HepG2 (cell line): ENCODE data around the gene ZXDC. TPM values are rescaled to one million over a fixed set of nuclear protein-coding genes. Genes with fewer than 3 reads are reported as not detected.

Experiments used
- ATAC-seq: fragments of 200-7000 bp; cut with Tn5 transposase; 3 replicates; pipeline ENCODE4 v1.9.1; 2020; ENCODE audit warnings: mild to moderate bottlenecking, moderate library complexity
- BruUV-seq: library from RNA; stranded (reverse); fragments of 400-500 nt; replicated peaks from 2 replicates; lab custom pipeline; 2021; lab: Mats Ljungman, UMichigan
- CTCF ChIA-PET: fragments of 300-600 bp; formaldehyde crosslinking; extraction: SDS; loops from one replicate; lab custom pipeline; 2021; ENCODE audit warnings: low total read pairs, inconsistent platforms, low intra/inter-chr PET ratio; lab: Yijun Ruan, JAX
- POLR2A ChIA-PET: fragments of 350-600 bp; sonication (Branson Sonifier 250); formaldehyde crosslinking; loops from one replicate; lab custom pipeline; 2020; ENCODE audit warnings: antibody characterized with exemption, inconsistent platforms; lab: Yijun Ruan, JAX
- DNase-seq: peaks from one replicate; pipeline ENCODE4 v3.0.0-alpha.2; 2015; ENCODE audit warnings: low spot score
- FAIRE-seq: peaks from 3 replicates; lab custom pipeline; 2011; peaks lifted over from hg19 to GRCh38; lab: Jason Lieb, UNC
- H2AFZ ChIP-seq: one replicate; pipeline ENCODE4 v1.6.1; 2011; ENCODE audit warnings: low read length, inconsistent platforms
- H3K27ac ChIP-seq: fragments of 300-600 bp; 3 replicates; pipeline ENCODE4 v1.8.0; 2011; ENCODE audit warnings: mixed run types, mild to moderate bottlenecking, mixed read lengths, low read length, inconsistent platforms; ENCODE audit not compliant: insufficient read depth; ENCODE audit errors: extremely low read length
- H3K27me3 ChIP-seq, 2 experiments: fragments of 200-600 bp in 1 of 2; 2 replicates in 1 of 2; 3 replicates in 1 of 2; pipeline versions ENCODE4 v1.6.0 to v1.8.0; 2011; ENCODE audit warnings: low read length in 2 of 2, mild to moderate bottlenecking in 2 of 2, moderate library complexity in 2 of 2, inconsistent platforms in 1 of 2; ENCODE audit not compliant: insufficient read depth in 2 of 2, control insufficient read depth in 1 of 2
- H3K36me3 ChIP-seq, 2 experiments: fragments of 200-600 bp in 1 of 2; replicated peaks in 1 of 2; 2 replicates in 1 of 2; 3 replicates in 1 of 2; pipeline versions ENCODE4 v1.5.1 to v1.8.0; 2011; ENCODE audit warnings: low read length in 2 of 2, inconsistent platforms in 1 of 2; ENCODE audit not compliant: insufficient read depth in 2 of 2, control insufficient read depth in 1 of 2
- H3K4me1 ChIP-seq: 2 replicates; pipeline ENCODE4 v1.5.1; 2012; ENCODE audit warnings: low read length, inconsistent platforms; ENCODE audit not compliant: insufficient read depth
- H3K4me2 ChIP-seq: 2 replicates; pipeline ENCODE4 v1.6.0; 2011; ENCODE audit warnings: low read depth, low read length, inconsistent platforms
- H3K4me3 ChIP-seq, 3 experiments: fragments of 200-600 bp in 1 of 3; sonication (generic), shearing (Covaris generic) in 1 of 3; replicated peaks in 1 of 3; 2 replicates each; pipeline ENCODE4 v1.5.1; 2011 to 2016; ENCODE audit warnings: low read length in 3 of 3, inconsistent platforms in 2 of 3, low read depth in 2 of 3, mild to moderate bottlenecking in 2 of 3, control low read depth in 1 of 3, mixed read lengths in 1 of 3; ENCODE audit not compliant: insufficient read depth in 1 of 3
- H3K79me2 ChIP-seq: one replicate; pipeline ENCODE4 v1.6.1; 2011; ENCODE audit warnings: low read length, inconsistent platforms; ENCODE audit not compliant: insufficient read depth
- H3K9ac ChIP-seq: 2 replicates; pipeline ENCODE4 v1.6.0; 2011; ENCODE audit warnings: mild to moderate bottlenecking, low read depth, low read length, inconsistent platforms; ENCODE audit not compliant: insufficient read depth
- H3K9me3 ChIP-seq: 2 replicates; pipeline ENCODE4 v1.5.1; 2012; ENCODE audit warnings: mild to moderate bottlenecking, low read length
- H4K20me1 ChIP-seq: 2 replicates; pipeline ENCODE4 v1.6.0; 2011; ENCODE audit warnings: inconsistent platforms, mild to moderate bottlenecking, low read length, moderate library complexity; ENCODE audit not compliant: insufficient read depth
- IRX3 ChIP-seq: sonication (generic); formaldehyde crosslinking; IDR thresholded peaks from 2 replicates; pipeline ENCODE4 v1.8.1; 2023; ENCODE audit warnings: mild to moderate bottlenecking, low read depth, missing genetic modification reagents, borderline replicate concordance
- MXD1 ChIP-seq: sonication (generic); formaldehyde crosslinking; IDR thresholded peaks from 2 replicates; pipeline ENCODE4 v1.4.0; 2020; ENCODE audit warnings: mild to moderate bottlenecking, missing genetic modification reagents
- NFE2 ChIP-seq: sonication (generic); formaldehyde crosslinking; IDR thresholded peaks from 2 replicates; pipeline ENCODE4 v1.4.0; 2020; ENCODE audit warnings: missing genetic modification reagents
- PRPF4 ChIP-seq: fragments of 200-400 bp; formaldehyde crosslinking; IDR thresholded peaks from 2 replicates; pipeline ENCODE4 v1.6.1; 2016; ENCODE audit warnings: low read length, low read depth; ENCODE audit not compliant: poor library complexity, severe bottlenecking
- SALL1 ChIP-seq: sonication (generic); formaldehyde crosslinking; IDR thresholded peaks from 2 replicates; pipeline ENCODE4 v1.8.0; 2022; ENCODE audit warnings: mild to moderate bottlenecking, missing genetic modification reagents
- SIN3B ChIP-seq: fragments of 150-350 bp; IDR thresholded peaks from 2 replicates; pipeline ENCODE4 v1.6.1; 2014; ENCODE audit warnings: low read length
- TEAD2 ChIP-seq: sonication (generic); formaldehyde crosslinking; IDR thresholded peaks from 2 replicates; pipeline ENCODE4 v1.9.0; 2021; ENCODE audit warnings: missing genetic modification reagents
- ZBTB33 ChIP-seq: sonication (generic); formaldehyde crosslinking; IDR thresholded peaks from 2 replicates; pipeline ENCODE4 v1.4.0; 2020; ENCODE audit warnings: missing genetic modification reagents
- ZNF17 ChIP-seq: sonication (generic); formaldehyde crosslinking; IDR thresholded peaks from 2 replicates; pipeline ENCODE4 v1.5.0; 2020; ENCODE audit warnings: mild to moderate bottlenecking, missing genetic modification reagents
- ZNF263 ChIP-seq: sonication (generic); formaldehyde crosslinking; IDR thresholded peaks from 2 replicates; pipeline ENCODE4 v1.4.0; 2020; ENCODE audit warnings: missing genetic modification reagents
- ZNF282 ChIP-seq: fragments of 450-650 bp; IDR thresholded peaks from 2 replicates; pipeline ENCODE4 v1.6.1; 2018; ENCODE audit not compliant: partially characterized antibody
- WGBS: methylation state at CpG from one replicate; pipeline ENCODE4 v1.1.6; 2017; ENCODE audit warnings: low lambda C conversion rate; 5-methylcytosine and 5-hydroxymethylcytosine counted together
- in situ Hi-C: cut with HindIII; loops from 2 replicates; pipeline ENCODE4 v1.10.0; 2017; ENCODE audit warnings: low pct_unique_long_range_greater_than_20kb; ENCODE audit not compliant: extremely low pct_ligation_motif_present
- intact Hi-C: fragments of 100-400 bp; cut with micrococcal nuclease; formaldehyde crosslinking; loops from one replicate; pipeline ENCODE4 v1.10.0; 2022; ENCODE audit not compliant: unreplicated experiment
- polyA plus RNA-seq, 8 experiments: library from polyadenylated mRNA; depleted of rRNA in 3 of 8; stranded (reverse) in 7 of 8; unstranded in 1 of 8; fragments of >200 nt; fragmentation: Illumina TruSeq in 4 of 8; extraction: Trizol in 4 of 8; gene quantifications; 2 replicates each; pipeline versions ENCODE4 v1.2.1 to v1.2.3, GENCODE V29; 2011 to 2016; ENCODE audit warnings: low read depth in 4 of 8, missing spikeins in 1 of 8, mixed read lengths in 1 of 8; ENCODE audit not compliant: insufficient read depth in 1 of 8
- total RNA-seq, 5 experiments: library from RNA; depleted of rRNA; stranded (reverse); fragments of >200 nt; fragmentation: Illumina TruSeq; extraction: Trizol; gene quantifications; 2 replicates each; pipeline ENCODE4 v1.2.3, GENCODE V29; 2016; ENCODE audit warnings: low read depth in 1 of 5
- TF ChIP-seq, protein P1 (sequence below): IDR thresholded peaks from 2 replicates; pipeline ENCODE4 v1.6.1; 2016; ENCODE audit warnings: missing compliant biosample characterization, missing genetic modification reagents, borderline replicate concordance

Gene ZXDC
- total and polyA plus RNA-seq, 2 of the 13 experiments (the other 11 are each of a cell fraction or from before 2014, with no cell fraction given), result 17.6 to 21.2 TPM

DNA sequence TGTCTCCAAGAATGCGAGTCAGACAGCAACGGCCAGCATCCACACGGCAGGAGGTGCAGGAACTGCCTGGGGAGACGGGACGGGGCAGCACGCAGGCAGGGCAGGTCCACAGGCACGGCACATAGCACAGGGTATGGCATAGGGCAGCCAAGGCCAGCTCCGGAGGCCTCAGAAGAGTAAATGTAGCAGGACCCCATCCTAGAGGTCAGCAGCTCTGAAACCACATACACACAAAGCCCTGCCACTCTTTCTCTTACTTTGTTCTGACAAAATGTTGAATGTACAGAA lies 26.9 kb downstream of the ZXDC start:
- Histone ChIP-seq H3K27ac (no peak overlapping the region), H3K9ac (no peak overlapping the region), H3K9me3 (no peaks in the 10 kb centered on the region), H3K4me1 (peaks cover 17% of the 10 kb centered on the region), H3K4me2 (no peak overlapping the region), H3K27me3 (no peaks in the 10 kb centered on the region), H2AFZ (no peak overlapping the region), H3K79me2 (no peaks in the 10 kb centered on the region), H4K20me1 (0 out of 2 replicates have a peak, but pooled peaks cover 3% of the 10 kb centered on the region), H3K4me3 (no peak overlapping the region), H3K36me3 (peaks cover 14 to 61% of the 10 kb centered on the region in 2 experiments; a peak in 4 of 5 replicates)
- ATAC-seq, result no peak
- WGBS, result 97% methylated on average over 4 of the region's 8 CpGs
- in situ Hi-C loops (no loop called here), intact Hi-C loops (no loop called here)
- DNase-seq, result no peak
- BruUV-seq, result no TSS peak
- TF ChIP-seq ZNF263 (CRISPR knock-in tag), result no peak
- TF ChIP-seq SIN3B, result no peak
- no peak for TF ChIP-seq MXD1 (CRISPR knock-in tag)
- TF ChIP-seq ZNF282, result no peak
- CTCF ChIA-PET, result no interaction called here
- POLR2A ChIA-PET, result no interaction called here
- FAIRE-seq, result no peak

GRCh38 chr3:126448136-126448892 lies 27.4 kb downstream of the ZXDC start:
- no peaks in the 10 kb centered on the region for H3K27me3 ChIP-seq
- H3K27ac ChIP-seq, result no peak overlapping the region
- H3K9ac ChIP-seq, result no peak overlapping the region
- peaks cover 14 to 57% of the 10 kb centered on the region in 2 experiments; a peak in 4 of 5 replicates for H3K36me3 ChIP-seq
- ATAC-seq, result no peak
- H2AFZ ChIP-seq, result no peak overlapping the region
- 96% methylated on average over 15 of the region's 17 CpGs for WGBS
- no peaks in the 10 kb centered on the region for H3K9me3 ChIP-seq
- ChIA-PET POLR2A (interaction anchor here (1.2 kb wide), 1 partner anchor 24 kb away, joined by 3 read pairs; no protein-coding TSS in a partner anchor), CTCF (no interaction called here)
- H3K4me3 ChIP-seq, result no peak overlapping the region
- H3K79me2 ChIP-seq, result no peaks in the 10 kb centered on the region
- FAIRE-seq, result no peak
- intact Hi-C loops, result no loop called here
- DNase-seq, result no peak
- TF ChIP-seq NFE2 (CRISPR knock-in tag) (no peak), SALL1 (no peak), ZBTB33 (CRISPR knock-in tag) (no peak), IRX3 (CRISPR knock-in tag) (no peak), TEAD2 (CRISPR knock-in tag) (no peak), PRPF4 (no peak), ZNF17 (CRISPR knock-in tag) (no peak)
- TF ChIP-seq, protein P1, sequence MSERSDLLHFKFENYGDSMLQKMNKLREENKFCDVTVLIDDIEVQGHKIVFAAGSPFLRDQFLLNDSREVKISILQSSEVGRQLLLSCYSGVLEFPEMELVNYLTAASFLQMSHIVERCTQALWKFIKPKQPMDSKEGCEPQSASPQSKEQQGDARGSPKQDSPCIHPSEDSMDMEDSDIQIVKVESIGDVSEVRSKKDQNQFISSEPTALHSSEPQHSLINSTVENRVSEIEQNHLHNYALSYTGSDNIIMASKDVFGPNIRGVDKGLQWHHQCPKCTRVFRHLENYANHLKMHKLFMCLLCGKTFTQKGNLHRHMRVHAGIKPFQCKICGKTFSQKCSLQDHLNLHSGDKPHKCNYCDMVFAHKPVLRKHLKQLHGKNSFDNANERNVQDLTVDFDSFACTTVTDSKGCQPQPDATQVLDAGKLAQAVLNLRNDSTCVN, result no peak
- in situ Hi-C loops, result no loop called here
- H4K20me1 ChIP-seq, result 0 out of 2 replicates have a peak, but pooled peaks cover 3% of the 10 kb centered on the region
- peaks cover 17% of the 10 kb centered on the region for H3K4me1 ChIP-seq
- no peak overlapping the region for H3K4me2 ChIP-seq
- BruUV-seq, result no TSS peak
